Measurements from ENCODE around the gene CCDC122.

GRCh38 chr13:43804461-43805070 lies 75.0 kb downstream of the CCDC122 start:
- TF ChIP-seq CTCF (IDR thresholded peaks at IDR 0.05), result peak; percentile 22 to 69 (median 56)
- no peak for TF ChIP-seq POLR2A (IDR thresholded peaks at IDR 0.05)

Measured in body of pancreas (tissue), 4 donors.